GM12872 (cell line): ENCODE data around the gene ACAT2.

Experiments
- TF ChIP-seq, protein P1 (sequence below): IDR thresholded peaks from 3 replicates; pipeline ENCODE4 v1.5.1; 2011; ENCODE audit warnings: low read depth, mild to moderate bottlenecking, low read length, moderate library complexity; ENCODE audit not compliant: insufficient read depth

The ACAT2 gene

DNA sequence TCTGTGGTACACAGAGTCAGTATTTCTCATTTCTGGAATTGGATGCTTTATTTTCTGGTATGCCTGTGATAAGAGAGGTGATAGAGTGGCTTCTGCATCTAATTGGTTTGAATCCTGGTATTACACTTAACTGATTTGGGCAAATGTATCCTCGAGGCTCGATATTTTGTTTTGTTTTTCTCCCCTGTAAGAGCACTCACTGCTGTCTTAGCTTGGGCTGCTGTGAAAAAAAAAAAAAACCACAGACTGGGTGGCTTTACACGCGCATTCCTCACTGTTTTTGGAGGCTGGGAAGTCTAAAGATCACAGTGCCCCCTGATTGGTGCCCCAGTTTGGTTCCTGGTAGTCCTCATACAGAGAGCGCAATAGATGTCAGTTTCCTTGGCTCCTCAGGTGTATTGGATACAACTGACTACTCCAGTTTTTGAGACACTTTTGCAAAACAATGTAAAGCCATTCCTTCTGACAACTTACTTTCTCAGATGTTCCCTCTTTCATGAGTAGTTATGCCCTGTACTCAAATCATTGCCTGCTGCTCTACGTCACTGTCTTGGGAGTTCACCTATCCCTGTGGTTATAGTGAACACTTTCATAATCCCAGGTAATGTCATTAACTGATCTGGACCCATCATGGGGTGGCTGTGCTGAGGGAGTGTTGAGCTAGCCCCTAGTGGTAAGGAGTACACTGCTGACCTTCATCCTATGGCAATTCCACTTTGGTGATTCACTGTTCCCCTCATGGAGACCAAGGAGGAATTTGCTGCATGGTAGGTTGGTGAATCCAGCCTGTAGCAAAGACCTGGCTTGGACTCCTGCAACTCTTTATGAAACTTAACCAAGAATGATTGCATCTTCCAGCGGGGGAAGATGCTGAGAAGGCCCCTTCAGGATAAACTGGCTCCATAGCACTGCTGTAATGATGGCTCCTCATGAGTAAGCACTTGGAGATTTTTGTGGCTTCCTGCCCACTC is 3.5 kb upstream of the ACAT2 start:
- TF ChIP-seq, protein P1, sequence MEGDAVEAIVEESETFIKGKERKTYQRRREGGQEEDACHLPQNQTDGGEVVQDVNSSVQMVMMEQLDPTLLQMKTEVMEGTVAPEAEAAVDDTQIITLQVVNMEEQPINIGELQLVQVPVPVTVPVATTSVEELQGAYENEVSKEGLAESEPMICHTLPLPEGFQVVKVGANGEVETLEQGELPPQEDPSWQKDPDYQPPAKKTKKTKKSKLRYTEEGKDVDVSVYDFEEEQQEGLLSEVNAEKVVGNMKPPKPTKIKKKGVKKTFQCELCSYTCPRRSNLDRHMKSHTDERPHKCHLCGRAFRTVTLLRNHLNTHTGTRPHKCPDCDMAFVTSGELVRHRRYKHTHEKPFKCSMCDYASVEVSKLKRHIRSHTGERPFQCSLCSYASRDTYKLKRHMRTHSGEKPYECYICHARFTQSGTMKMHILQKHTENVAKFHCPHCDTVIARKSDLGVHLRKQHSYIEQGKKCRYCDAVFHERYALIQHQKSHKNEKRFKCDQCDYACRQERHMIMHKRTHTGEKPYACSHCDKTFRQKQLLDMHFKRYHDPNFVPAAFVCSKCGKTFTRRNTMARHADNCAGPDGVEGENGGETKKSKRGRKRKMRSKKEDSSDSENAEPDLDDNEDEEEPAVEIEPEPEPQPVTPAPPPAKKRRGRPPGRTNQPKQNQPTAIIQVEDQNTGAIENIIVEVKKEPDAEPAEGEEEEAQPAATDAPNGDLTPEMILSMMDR = peak; percentile 26; the same call in 1 of the 3 replicates

DNA sequence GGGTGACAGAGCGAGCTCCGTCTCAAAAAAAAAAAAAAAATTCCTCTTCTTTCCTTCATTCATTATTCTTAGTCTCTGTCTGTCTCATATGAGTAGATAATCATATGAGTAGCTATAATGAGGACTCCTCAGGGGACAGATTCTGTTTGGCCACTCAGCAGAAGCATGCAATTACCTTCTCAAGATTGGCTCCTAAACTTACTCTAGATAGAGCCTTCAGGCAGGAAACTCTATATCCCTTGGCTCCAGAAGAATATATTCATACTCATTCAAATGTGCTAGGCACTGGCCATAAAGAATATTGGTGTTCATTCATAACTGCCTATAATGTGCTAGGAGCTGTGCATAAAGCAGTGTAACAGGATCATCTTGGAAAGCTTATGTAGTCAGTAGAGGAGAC is 2.2 kb upstream of the ACAT2 start:
- TF ChIP-seq, protein P1 = no peak

DNA sequence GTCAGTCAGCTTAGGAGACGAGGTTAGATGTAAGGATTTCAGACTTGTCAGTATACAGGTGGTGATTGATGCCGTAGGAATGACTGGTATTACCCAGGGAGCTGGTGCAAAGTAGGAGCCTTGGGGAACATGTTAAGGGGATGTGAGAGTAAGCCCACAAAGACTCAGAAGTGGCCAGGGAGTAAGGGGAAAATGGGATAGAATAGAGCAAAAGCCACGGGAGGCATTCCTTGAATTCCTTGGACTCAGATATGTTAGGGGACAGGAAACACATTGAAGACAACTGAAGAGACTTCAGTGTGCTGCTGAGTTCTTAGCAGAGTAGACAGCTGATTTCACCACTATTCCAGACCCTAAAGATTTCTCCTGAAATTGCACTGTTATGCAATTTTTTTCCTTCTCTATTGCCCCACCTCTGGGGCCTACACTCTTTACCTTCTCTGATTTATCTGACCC is 1.2 kb upstream of the ACAT2 start:
- TF ChIP-seq, protein P1 = no peak

DNA sequence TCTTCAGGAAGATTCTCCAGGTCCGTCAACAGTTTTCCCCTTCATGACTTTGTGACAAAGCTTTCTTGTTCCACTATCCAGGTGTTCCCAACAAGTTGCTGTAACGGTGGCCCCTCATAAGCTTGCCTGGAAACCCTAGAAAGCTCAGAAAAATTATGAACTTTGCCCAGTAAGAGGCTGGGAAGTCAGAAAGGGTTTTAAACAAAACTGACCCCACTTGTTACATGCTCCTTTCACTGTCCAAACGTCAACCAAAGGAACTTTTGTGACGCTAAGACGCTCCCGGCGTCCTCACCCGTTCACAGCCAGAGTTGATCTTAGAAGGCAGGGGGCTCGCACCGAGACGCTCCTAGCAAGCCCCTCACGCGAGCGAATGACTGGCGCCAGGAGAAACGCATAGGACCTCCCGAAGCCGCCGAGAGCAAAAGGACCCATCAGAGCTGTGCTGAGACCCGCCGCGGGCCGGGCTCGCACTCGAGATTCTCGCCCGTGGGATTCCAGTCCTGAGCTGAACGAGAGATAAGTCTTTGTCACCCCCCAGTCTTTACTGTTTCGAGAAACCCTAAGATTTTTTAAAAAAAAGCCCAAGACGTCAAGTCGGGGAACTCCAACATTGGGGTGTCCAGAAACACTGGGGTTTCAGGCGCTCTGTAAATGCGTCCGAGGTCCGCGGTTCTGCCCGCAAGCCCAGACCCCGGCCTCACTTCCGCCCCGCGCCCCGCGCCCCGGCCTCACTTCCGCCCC is 544 bp upstream of the ACAT2 start:
- TF ChIP-seq, protein P1 = no peak

DNA sequence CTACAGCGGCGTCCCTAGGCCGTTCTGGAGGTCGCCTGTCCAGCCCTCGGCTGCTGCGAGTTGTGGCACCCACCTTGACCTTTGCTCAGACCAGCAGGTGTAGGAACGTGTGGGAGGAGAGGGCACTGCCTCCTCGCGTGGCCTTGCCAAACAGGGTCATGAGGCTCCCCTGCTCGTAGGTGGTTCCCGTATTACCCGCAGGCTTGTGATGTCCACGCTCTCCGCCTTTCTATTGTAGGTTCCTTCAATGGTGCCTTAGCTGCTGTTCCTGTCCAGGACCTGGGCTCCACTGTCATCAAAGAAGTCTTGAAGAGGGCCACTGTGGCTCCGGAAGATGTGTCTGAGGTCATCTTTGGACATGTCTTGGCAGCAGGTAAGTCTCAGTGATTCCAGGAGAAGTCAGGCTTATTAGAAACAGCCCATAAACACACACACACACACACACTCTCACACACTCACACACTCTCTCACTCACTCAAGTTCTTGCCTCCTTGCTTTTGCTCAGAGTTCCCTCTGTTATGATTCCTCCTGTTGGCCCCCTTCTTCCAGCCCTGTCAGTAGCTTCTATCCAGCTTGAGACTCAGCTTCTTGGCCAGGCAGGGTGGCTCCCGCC is 942 bp downstream of the ACAT2 start:
- TF ChIP-seq, protein P1 = no peak

DNA sequence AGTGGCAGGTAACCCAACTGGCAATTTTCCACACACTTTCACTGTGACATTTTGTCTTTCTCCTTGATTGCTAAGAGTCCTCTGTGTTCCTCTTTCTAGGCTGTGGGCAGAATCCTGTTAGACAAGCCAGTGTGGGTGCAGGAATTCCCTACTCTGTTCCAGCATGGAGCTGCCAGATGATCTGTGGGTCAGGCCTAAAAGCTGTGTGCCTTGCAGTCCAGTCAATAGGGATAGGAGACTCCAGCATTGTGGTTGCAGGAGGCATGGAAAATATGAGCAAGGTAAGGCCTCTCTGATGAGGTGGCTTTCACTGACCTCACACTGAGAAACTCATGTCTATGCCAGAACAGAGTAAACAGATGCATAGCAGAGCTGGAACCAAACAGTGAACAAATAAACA is 5.1 kb downstream of the ACAT2 start:
- TF ChIP-seq, protein P1 = no peak

DNA sequence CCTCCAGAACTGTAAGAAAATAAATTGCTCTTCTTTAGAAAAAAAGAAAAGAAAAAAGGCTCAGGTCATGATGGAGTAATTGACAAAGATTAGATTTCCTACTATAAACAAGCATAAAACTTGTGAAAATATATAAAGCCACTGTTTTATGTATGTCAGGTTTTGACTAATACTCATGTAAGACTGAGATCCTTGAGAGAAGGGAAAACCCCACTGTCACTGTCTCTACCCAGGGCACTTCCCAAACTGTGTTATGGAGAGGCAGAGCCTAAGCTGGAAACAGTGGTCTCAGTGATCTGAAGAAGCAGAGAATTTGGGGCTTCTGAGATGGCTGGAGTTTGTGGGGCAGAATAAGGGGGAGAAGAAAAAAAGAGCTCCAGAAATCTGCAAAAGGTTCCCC is 7.6 kb downstream of the ACAT2 start:
- TF ChIP-seq, protein P1 = no peak
